EL (cell line): Measurements from ENCODE around the gene PDX1.

Experiments used
- DNase-seq: peaks from one replicate; pipeline ENCODE4 v3.0.0-alpha.2; 2016

Gene PDX1

DNA sequence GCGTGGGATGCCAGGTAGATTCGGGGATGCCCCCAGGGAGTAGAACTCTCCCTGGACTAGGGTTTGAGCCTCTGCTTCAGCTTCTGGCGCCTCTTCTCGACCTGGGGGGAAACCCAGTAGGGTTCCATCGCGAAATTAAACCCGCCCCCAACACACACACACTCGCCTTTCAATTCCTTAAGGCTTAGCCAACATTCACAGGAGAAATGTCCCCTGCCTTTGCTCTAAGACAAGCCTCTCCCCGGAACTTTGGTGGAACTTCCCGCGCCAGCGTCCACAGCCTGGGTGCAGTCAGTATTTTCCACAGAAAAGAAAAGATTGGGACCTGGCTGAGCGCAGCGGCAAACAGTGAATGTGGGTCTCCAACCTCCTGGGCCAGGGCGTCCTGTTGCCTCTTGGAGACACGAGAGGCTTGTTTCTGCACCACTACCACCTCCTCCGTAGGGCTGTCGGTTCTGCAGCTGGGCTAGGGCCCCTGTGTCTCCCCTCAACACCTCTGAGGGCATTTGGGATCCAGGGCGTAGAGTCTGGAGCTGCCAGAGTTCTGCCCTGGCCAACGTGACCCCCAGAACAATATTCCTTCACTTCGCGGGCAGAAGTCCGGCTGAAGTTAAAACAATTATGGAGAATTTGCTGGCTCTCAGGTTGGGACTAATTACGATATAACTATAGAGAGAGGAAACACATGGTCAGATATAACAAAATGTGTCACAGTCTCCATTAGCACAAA, 3.2 kb downstream of the PDX1 start:
- DNase-seq = no peak

GRCh38 chr13:27923794-27924528, 4.2 kb downstream of the PDX1 start:
- DNase-seq = no peak

GRCh38 chr13:27924529-27925141, 4.8 kb downstream of the PDX1 start:
- DNase-seq = no peak

- DNase-seq = no peak
Measured at GRCh38 chr13:27925220-27925991, 5.6 kb downstream of the PDX1 start.

- DNase-seq = no peak
Measured at GRCh38 chr13:27926644-27927434, 7.0 kb downstream of the PDX1 start.

- DNase-seq = no peak
Measured at GRCh38 chr13:27927444-27928352, 7.9 kb downstream of the PDX1 start.

- no peak for DNase-seq
Measured at GRCh38 chr13:27928353-27928804, 8.6 kb downstream of the PDX1 start.

GRCh38 chr13:27928805-27929753, 9.3 kb downstream of the PDX1 start:
- no peak for DNase-seq

DNA sequence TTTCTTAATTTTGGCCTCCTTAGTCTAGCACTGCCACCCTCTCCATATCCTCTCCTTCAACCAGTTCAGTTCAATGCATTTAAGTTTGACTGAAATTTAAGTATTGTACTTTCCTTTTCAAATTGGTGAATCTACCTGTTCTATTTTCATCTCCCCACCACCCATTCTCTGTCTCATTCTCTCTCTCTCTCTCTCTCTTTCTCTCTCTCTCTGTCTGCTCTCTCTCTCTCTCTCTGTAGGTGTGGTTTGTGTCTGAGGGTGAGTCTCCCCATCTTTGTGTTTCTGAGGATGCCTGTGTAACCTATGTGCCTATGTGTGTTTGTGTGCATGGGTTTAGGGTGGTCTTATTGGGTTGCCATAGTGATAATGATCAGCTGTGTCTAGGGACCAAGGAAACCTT, 10.1 kb downstream of the PDX1 start:
- DNase-seq = no peak

DNA sequence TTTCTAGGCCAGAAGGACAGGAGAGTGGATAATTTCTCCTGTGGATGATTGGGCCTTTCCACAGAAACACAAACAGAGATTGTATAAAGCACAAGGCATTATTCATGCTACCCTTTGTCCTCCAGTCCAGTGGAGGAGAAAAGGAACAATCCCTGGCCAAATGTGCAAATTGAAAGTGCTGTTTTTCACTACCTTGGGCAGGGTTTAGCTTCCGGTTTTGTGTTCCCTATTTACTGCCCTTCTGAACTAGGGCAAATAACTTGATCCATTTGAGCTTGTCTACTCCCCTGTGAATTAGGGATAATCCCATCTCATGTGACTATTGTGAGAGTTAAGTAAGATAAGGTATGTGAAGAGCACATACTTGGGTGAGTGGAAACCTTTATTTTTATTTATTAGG, 13.3 kb downstream of the PDX1 start:
- no peak for DNase-seq

GRCh38 chr13:27933580-27934328, 14.0 kb downstream of the PDX1 start:
- no peak for DNase-seq

DNA sequence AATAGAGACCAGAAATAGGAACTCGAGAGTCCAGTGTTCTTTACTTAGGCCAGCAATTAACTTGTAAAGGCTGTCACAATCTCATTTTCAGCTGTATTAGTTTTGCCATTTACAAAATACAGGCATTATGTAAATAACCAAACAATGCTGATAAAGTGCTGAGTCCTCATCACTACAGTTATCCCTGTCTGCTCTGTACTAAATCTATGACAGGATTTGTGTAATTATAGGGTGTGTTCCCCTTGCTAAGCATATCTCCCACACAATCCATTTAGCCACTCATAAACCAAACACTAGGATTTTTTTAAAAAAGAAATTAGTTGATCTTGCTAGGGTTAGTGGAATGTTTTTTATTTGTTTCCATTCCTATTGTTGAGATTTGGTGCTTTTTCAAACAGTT, 23.2 kb downstream of the PDX1 start:
- no peak for DNase-seq

GRCh38 chr13:27952876-27953675, 33.3 kb downstream of the PDX1 start:
- no peak for DNase-seq

DNA sequence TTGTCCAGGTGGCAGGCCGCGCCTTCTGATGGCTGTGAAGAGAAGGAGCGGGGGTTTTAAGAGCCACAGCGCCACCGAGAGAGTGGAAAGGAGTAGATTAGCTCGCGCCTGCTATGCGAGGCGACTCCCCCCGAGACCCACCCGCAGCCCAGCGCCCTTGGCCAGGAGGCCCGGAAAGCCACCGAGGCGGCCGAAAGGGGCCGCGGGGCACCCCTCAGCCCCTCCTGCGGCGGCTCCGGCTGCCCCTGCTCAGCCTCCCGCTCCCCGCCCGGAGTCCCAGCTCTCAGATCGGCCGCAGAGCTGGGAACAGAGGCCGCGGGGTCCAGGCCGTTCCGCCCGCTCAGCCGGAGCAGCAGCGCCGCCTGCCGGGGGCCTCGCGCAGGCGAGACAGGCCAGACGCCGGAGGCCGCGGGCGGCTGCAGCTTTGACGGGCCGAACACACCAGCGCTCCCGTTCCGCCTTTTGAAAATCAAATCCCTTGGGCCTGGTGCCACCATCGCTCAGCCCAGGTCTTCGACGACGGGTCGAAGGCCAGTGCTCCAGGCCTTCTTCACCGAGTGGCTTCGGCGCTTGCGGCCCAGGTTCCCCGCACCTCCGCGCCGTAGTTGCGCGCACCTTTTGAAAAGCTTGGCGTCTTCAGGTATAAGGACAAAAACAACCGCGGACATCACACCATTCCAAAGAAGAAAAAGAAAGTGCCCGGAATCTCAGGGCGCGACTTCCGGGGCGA, 34.0 kb downstream of the PDX1 start:
- DNase-seq = peak; percentile 78

- DNase-seq = peak; percentile 46
Measured at GRCh38 chr13:27954406-27954851, 34.6 kb downstream of the PDX1 start.

- no peak for DNase-seq
Measured at GRCh38 chr13:27955014-27955591, 35.3 kb downstream of the PDX1 start.
